HL-60 (cell line): ENCODE results near the gene LRRIQ1.

Source experiments
- CTCF ChIP-seq: IDR thresholded peaks from one replicate; pipeline ENCODE4 v1.5.1; 2011; ENCODE audit warnings: low read length, control low read depth, inconsistent platforms; ENCODE audit not compliant: insufficient read depth
- POLR2AphosphoS5 ChIP-seq: IDR thresholded peaks from 2 replicates; pipeline ENCODE4 v1.6.1; 2012; ENCODE audit warnings: low read depth
- REST ChIP-seq: IDR thresholded peaks from 2 replicates; pipeline ENCODE4 v1.6.1; 2012; ENCODE audit warnings: low read depth; ENCODE audit not compliant: insufficient replicate concordance

GRCh38 chr12:85076688-85077430, 40.7 kb downstream of the LRRIQ1 start:
- TF ChIP-seq CTCF, result peak; percentile 4
- TF ChIP-seq POLR2AphosphoS5, result no peak
- no peak for TF ChIP-seq REST
